ENCODE data around the gene LCT. TPM values are rescaled to one million over a fixed set of nuclear protein-coding genes. Genes with fewer than 3 reads are reported as not detected.

Gene LCT
- total and polyA plus RNA-seq, 2 of the 4 experiments (the other 2 are of a cell fraction), result under 0.01 TPM; not detected in 1

DNA sequence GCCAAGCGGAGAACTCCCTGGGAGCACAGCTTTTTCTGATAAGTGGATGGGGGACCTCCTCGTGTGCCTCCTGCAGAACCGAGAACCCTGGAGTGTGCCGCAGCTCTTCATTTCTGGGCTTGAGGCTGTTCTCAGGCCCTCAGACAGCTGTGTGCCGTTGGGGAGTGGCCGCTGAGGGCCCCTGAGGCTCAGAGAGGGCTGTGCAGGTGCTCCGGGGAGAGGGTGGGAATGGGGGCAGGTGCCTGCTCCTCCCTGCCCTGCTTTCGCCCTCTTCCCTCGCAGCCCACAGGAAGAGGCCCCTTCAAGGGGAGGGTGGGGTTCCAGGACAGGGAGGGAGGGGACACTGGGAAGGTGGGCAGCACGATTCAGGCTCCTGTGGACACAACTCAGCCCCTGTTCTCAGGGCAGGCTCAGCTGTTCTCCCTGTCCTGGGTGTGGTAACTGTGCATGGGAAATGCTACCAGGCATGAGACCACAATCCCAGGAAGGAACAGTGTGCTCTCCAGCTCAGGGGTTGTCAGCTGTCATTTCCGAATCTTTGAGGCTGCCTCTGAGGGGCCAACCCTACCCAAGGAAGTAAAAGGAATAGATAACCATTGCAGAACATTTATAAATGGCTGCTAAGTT, 11.3 kb downstream of the LCT start:
- no peak overlapping the region for H3K56ac ChIP-seq (ENCODE audit: extremely low read depth, insufficient read depth, low read length)
- H4K91ac ChIP-seq (ENCODE audit: insufficient read depth, low read depth, low read length), result no peak overlapping the region
- H3K9ac ChIP-seq (ENCODE audit: low read depth, low read length), result no peak overlapping the region
- no peaks in the 10 kb centered on the region for H3K4me1 ChIP-seq (ENCODE audit: control insufficient read depth, insufficient read depth, low read length)
- H3K18ac ChIP-seq (ENCODE audit: low read depth, low read length), result no peak overlapping the region
- no peak overlapping the region for H3K27ac ChIP-seq (ENCODE audit: insufficient read depth, low read length)
- WGBS, 2 experiments (ENCODE audit: extremely low coverage in 2 of 2, insufficient read length in 1 of 2), result no CpG with 5 or more reads among the region's 11 CpGs
- intact Hi-C loops (cut with micrococcal nuclease) (no loop called here), dilution Hi-C loops (cut with HindIII; ENCODE audit: low sequenced_read_pairs, unreplicated experiment) (no loop called here), in situ Hi-C loops (cut with MboI; ENCODE audit: low sequenced_read_pairs) (no loop called here)
- BruUV-seq (replicated peaks), result no TSS peak
- ATAC-seq (ENCODE audit: low read depth), result no peak
- no peak for DNase-seq
- H3K9me1 ChIP-seq (ENCODE audit: insufficient read depth, low read length), result no peaks in the 10 kb centered on the region
- no peaks in the 10 kb centered on the region for H3K36me3 ChIP-seq (ENCODE audit: control insufficient read depth, insufficient read depth, low read length)
- H3K14ac ChIP-seq (replicated peaks; ENCODE audit: low read depth, low read length), result no peak overlapping the region
- no peak overlapping the region for H4K5ac ChIP-seq (ENCODE audit: low read depth, low read length)
- H3K27me3 ChIP-seq (ENCODE audit: control insufficient read depth, insufficient read depth, low read length), result peaks cover 4% of the 10 kb centered on the region; the same call in 1 of the 2 replicates
- H2BK15ac ChIP-seq (ENCODE audit: low read depth, low read length), result no peak overlapping the region
- H4K8ac ChIP-seq (ENCODE audit: low read depth in 2 of 2, low read length in 2 of 2), result no peak overlapping the region
- no peak for TF ChIP-seq MAFK (IDR thresholded peaks at IDR 0.05; ENCODE audit: low read depth, low read length)
- TF ChIP-seq MAZ (IDR thresholded peaks at IDR 0.05; ENCODE audit: borderline replicate concordance, low read depth, low read length), result no peak
- no peak for TF ChIP-seq ELK1 (IDR thresholded peaks at IDR 0.05; ENCODE audit: borderline replicate concordance, low read depth, low read length)
- TF ChIP-seq NFE2L2 (IDR thresholded peaks at IDR 0.05; ENCODE audit: low read depth, low read length), result no peak
- TF ChIP-seq, protein P1, sequence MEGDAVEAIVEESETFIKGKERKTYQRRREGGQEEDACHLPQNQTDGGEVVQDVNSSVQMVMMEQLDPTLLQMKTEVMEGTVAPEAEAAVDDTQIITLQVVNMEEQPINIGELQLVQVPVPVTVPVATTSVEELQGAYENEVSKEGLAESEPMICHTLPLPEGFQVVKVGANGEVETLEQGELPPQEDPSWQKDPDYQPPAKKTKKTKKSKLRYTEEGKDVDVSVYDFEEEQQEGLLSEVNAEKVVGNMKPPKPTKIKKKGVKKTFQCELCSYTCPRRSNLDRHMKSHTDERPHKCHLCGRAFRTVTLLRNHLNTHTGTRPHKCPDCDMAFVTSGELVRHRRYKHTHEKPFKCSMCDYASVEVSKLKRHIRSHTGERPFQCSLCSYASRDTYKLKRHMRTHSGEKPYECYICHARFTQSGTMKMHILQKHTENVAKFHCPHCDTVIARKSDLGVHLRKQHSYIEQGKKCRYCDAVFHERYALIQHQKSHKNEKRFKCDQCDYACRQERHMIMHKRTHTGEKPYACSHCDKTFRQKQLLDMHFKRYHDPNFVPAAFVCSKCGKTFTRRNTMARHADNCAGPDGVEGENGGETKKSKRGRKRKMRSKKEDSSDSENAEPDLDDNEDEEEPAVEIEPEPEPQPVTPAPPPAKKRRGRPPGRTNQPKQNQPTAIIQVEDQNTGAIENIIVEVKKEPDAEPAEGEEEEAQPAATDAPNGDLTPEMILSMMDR (conservative IDR thresholded peaks at IDR 0.05; ENCODE audit: low read depth, low read length), result no peak
- TF ChIP-seq FOS (IDR thresholded peaks at IDR 0.05; ENCODE audit: low read depth, low read length), result no peak
- no peak for TF ChIP-seq RCOR1 (IDR thresholded peaks at IDR 0.05; ENCODE audit: insufficient replicate concordance, low read length)
- TF ChIP-seq, protein P2, sequence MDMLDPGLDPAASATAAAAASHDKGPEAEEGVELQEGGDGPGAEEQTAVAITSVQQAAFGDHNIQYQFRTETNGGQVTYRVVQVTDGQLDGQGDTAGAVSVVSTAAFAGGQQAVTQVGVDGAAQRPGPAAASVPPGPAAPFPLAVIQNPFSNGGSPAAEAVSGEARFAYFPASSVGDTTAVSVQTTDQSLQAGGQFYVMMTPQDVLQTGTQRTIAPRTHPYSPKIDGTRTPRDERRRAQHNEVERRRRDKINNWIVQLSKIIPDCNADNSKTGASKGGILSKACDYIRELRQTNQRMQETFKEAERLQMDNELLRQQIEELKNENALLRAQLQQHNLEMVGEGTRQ (IDR thresholded peaks at IDR 0.05; ENCODE audit: low read depth, low read length), result no peak
- no peaks in the 10 kb centered on the region for H4K20me1 ChIP-seq (ENCODE audit: insufficient read depth, low read length)
- no peak overlapping the region for H2BK5ac ChIP-seq (ENCODE audit: low read depth, low read length, poor library complexity, severe bottlenecking)
- H3K23ac ChIP-seq (ENCODE audit: low read depth, low read length), result no peak overlapping the region
- H2AFZ ChIP-seq (replicated peaks; ENCODE audit: low read length, poor library complexity), result peak overlapping the region; percentile 14
- no peak overlapping the region for H3K4me2 ChIP-seq (ENCODE audit: low read depth, low read length)
- no peak overlapping the region for H2AK5ac ChIP-seq (ENCODE audit: low read depth, low read length)
- no peaks in the 10 kb centered on the region for H3K79me1 ChIP-seq (ENCODE audit: low read depth in 1 of 2, low read length in 2 of 2)
- H3K4ac ChIP-seq (ENCODE audit: low read depth, low read length), result no peak overlapping the region
- H2BK20ac ChIP-seq (ENCODE audit: low read depth, low read length), result no peak overlapping the region
- H2AK9ac ChIP-seq (replicated peaks; ENCODE audit: low read depth, low read length, poor library complexity), result no peak overlapping the region
- CTCF ChIA-PET, result no interaction called here
- POLR2A ChIA-PET (ENCODE audit: unreplicated experiment), result no interaction called here
- H3K9me3 ChIP-seq (ENCODE audit: control insufficient read depth, insufficient read depth, low read length), result peaks cover 5% of the 10 kb centered on the region
- no peak overlapping the region for H2BK120ac ChIP-seq (ENCODE audit: low read depth, low read length)
- H3K4me3 ChIP-seq (ENCODE audit: insufficient read depth, low read depth, low read length), result no peak overlapping the region

Measured in IMR-90 (cell line).